ENCODE results near the gene TRIO.

Gene TRIO

DNA sequence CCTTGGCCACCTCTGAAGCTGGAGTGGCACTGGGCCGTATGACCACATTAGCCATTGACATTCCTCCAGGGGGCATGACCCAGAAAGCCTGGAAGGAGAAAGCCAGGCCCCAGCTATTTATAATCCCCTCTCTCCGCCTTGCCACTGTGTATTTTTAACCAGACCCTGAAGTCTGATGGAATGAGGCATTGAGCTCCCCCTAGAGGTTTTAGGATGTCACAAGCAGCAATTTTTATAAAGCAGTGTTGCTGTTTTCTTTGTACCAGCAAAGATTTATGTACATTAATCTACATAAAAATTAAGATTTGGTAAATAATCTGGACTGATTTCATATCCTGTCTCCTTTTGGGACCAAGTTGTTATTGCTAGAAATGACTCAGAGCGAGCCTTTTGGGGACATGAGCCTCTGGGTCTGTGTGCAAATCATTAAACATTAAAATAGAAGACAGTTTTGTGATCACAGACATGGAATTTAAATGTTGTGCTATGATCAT, 127.1 kb downstream of the TRIO start:
- ATAC-seq, result no peak

DNA sequence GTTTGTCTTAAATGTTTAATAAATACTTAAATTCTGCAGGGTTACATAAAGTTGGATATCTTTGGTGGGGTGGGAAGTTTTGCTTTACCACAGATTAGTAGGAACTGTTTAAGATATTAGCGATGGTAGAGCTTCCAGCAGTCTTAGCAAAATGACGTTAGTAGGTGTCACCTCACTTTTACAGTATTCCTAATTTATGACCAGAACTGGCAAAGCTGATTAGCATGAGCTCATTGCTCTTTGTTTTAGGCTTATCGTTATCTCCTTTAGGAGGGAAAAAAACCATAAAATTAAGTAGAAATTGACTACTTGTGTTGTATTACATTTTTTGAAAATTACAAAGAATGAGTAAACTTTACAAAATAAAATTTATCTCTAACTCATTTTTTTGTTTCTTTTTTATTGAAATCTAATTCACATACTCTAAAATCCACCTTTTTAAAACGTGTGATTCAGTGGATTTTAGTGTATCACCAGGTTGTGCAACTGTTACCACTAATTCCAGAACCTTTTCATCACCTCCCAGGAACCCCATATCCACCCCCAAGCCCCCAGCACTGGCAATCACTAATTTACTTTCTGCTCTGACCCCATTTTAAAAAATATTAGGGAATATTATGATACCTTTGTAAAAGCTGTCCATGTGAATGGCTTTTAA, 129.5 kb downstream of the TRIO start:
- ATAC-seq, result no peak

DNA sequence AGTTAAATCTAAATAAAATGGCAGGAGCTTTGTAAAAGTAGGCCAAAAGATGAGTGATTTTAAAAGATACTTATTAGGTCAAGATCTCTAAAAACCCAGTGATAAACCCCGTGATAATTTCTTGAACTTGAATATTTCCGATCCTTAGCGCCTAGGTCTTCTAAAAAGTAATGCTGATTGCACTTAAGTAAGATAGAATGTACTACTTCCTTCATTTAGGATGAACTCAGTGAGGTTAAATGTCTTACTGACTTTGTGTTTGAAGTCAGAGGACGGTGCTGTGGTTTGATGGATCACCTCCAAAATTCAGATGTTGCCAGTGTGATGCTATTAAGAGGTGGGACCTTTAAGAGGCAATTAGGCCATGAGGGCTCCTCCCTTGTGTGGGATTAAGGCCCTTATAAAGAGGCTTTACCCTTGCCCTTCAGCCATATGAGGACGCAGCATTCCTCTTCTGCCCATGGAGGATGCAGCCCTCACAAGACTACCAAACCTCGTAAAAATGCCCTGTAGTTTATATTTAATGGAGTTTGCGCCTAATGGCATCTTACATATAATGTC, 130.1 kb downstream of the TRIO start:
- no peak for ATAC-seq

- ATAC-seq, result no peak
These were observed 133.2 kb downstream of the TRIO start for GRCh38 chr5:14276380-14276779.

GRCh38 chr5:14277385-14278320, 134.5 kb downstream of the TRIO start:
- no peak for ATAC-seq

- no peak for ATAC-seq
These were observed 137.2 kb downstream of the TRIO start for GRCh38 chr5:14280294-14280854.

DNA sequence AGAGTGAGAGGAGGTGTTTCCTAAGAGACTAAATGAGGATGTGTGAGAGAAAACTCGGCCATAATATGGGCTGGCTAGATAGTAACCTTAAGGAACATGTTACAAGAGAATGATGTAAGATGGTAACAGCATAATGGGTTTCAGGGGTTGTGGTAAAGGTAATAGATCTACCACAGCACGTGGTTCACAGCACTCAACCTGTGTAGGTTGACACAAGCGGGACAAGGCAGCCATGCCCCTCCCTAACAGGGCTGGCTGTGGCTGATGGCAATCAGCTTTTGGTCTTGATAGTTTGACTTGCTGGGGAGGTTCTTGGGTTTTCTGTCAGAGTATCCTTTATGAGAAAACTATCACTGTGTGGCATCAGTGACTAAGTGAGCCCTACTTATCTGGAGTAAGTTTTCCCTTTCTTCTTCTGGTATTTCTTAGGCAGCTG, 138.6 kb downstream of the TRIO start:
- peak; percentile 30 to 41 for ATAC-seq

GRCh38 chr5:14283139-14283538, 140.0 kb downstream of the TRIO start:
- ATAC-seq, result no peak

DNA sequence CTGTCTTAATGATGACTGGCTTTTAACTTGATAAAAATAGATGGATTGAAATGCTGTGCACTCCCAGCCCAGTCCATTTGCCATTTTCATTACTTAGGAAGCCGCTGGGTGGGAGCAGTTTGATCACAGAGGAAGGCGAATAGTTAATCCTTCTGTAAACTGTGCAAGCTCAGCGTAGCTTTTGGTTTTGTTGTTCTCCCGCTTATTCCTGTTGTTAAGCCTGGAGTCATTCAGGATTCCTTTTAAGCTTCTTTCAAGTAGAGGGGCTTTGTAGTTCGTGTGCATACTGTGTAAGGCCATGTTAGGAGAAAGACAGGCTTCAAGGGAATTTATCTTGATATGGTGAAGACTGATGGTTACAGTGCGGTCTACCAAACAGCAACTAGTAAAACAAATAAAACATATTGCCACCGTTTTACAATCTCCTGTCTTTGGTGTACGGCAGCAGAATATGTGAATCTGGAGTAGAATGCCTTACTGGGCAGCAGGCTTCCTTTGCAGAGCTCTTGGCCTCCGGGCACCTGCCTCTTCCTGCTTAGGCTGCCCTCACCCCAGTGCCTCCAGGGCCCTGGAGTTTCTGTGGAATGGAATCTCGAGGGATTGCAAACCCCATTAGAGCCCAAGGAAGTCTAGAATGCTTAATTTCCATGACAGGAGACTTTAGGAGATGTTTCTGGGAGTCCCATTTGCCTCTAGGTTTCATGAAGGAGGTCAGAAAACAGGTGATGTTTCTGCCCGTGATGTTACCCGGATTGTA, 141.4 kb downstream of the TRIO start:
- ATAC-seq, result no peak

- ATAC-seq, result no peak
These were observed 142.9 kb downstream of the TRIO start for GRCh38 chr5:14286007-14286406.

DNA sequence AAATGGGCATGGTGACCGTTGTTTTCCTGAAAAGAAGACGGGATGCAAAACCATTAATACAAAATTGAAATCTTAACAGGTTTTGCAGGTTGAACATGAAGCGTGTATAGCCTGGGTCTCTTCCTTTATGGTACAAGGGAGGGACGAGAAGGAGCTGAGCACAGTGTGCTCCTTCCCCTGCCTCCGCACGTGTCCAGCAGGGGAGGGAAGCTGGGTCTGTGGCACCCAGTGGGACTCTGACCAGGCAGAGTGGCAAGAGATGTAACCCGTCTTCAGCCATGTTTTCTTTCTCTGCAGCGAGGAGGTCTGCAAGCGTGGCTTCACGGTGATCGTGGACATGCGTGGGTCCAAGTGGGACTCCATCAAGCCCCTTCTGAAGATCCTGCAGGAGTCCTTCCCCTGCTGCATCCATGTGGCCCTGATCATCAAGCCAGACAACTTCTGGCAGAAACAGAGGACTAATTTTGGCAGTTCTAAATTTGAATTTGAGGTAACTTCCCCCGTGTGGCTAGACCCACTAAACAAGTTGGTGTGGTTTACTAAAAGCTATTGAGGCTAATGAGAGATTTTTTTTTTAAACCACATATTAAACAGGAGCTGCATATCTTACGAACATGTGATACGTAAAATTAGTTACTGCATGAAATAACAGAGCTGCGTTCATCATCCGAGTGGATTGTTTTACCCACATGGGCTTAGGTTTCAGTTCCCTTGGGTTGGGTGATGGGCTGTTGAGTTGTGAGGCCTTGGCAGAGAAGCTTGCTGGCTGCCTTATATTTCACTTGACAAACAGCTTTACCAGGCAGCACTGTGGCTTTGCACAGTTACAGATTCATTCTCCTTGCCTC, 143.7 kb downstream of the TRIO start:
- no peak for ATAC-seq

GRCh38 chr5:14292766-14293658, 149.9 kb downstream of the TRIO start:
- ATAC-seq, result no peak

GRCh38 chr5:14295610-14296009, 152.5 kb downstream of the TRIO start:
- no peak for ATAC-seq

DNA sequence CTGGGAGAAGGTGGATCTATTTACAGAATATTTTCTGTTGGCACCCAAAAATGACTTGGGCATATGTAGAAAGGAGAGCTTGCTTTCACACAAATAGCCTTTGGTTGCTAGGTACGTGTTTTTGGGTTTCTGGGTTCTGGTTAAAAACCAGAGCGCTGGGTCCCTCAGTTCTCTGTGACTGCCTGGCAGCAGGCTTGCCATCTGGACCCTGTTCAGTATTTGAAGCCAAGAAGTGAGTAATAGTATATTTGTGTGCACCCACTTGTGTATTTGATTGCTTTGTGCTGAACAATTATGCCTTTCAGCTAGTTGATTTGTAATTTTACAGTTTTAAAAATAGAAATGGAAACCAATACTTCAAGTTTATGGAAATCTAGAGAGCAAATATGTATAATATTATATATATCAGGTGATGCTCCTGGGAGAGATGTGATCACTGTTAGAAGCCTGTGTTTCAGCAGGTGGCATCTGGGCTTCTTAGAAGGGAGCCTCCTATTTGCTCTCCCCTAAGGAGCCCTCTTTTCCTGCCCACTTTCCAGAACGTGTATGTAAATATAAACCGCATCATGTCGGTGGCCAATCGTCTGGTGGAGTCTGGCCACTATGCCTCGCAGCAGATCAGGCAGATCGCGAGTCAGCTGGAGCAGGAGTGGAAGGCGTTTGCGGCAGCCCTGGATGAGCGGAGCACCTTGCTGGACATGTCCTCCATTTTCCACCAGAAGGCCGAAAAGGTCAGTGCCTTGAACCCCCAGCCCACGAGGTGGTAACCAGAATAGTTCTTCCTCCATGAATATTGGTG, 153.6 kb downstream of the TRIO start:
- no peak for ATAC-seq

DNA sequence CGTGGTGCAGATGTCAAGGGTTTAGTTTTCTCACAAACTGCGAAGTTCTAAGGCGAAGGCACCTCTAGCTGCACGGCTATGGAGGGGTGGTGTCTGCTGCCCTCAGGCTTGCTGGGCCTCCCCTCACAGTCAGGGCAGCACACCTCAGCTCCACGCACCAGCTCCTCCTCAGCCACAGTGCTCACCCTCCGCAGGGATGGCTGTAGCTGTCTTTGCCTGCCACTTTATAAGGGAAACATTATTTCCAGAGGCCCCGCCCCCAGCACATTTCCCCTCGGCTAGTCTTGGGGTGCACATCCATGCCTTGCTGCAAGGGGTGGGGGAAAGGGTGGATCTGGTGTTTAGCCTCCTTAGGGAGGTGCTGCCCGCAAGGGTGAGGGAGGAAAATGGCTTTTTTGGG, 154.6 kb downstream of the TRIO start:
- ATAC-seq, result no peak

GRCh38 chr5:14298126-14298847, 155.1 kb downstream of the TRIO start:
- no peak for ATAC-seq

DNA sequence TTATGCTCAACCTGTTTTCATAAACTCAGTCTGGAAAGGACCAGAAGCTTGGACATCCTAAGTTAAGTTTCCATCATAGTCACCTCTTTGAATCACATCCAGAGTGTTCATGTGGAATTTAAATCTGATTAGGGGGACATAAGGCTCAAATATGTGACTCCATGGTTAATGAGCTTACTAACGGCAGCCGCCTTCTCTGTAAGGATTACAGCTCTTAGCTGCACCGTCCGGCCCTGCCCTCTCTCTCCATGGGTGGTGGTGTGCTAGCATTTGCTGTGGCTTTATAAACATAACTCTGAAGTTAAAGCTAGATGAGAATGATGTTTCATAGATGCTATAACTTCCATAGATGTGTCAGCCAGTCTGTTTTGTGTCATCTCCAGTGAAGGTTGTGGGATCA, 156.5 kb downstream of the TRIO start:
- ATAC-seq, result no peak

GRCh38 chr5:14301186-14301585, 158.0 kb downstream of the TRIO start:
- ATAC-seq, result no peak

- ATAC-seq, result no peak
These were observed 159.2 kb downstream of the TRIO start for GRCh38 chr5:14302330-14302729.

All from activated CD4-positive, CD25-positive, alpha-beta regulatory T cell treated with anti-CD3 and anti-CD28 coated beads, Interleukin-2, amount 50 U/mL, for 24 hours (primary cell).